Subcutaneous adipose tissue (tissue), 4 donors: ENCODE results near the gene JUNB. TPM values are rescaled to one million over a fixed set of nuclear protein-coding genes. Genes with fewer than 3 reads are reported as not detected.

ENCODE experiments used
- total RNA-seq, 4 donors: library from RNA; depleted of rRNA; stranded (reverse); fragments of >200 nt; gene quantifications; one replicate each; pipeline ENCODE4 v1.1.0, GENCODE V29; 2016
- TF ChIP-seq, protein P1 (sequence below): fragments of 450-650 bp; IDR thresholded peaks from one replicate; pipeline ENCODE4 v1.5.1; 2016; ENCODE audit warnings: low read depth, mild to moderate bottlenecking, control low read depth, antibody characterized with exemption, moderate library complexity

The JUNB gene
- total RNA-seq, 4 donors from 2014 or later, result 77.6 to 304 (median 155) TPM

DNA sequence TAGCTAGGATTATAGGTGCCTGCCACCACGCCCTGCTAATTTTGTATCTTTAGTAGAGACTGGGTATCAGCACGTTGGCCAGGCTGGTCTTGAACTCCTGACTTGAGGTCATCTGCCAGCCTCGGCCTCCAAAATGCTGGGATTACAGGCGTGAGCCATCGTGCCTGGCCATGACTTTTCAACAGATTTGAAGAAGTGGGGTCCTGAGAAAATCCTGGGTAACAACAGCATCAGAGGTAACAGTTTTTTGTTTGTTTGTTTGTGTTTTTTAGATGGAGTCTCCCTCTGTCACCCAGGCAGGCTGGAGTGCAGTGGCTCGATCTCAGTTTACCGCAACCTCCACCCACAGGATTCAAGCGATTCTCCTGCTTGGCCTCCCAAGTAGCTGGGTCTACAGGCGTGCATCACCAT, 3.7 kb downstream of the JUNB start:
- TF ChIP-seq, protein P1, sequence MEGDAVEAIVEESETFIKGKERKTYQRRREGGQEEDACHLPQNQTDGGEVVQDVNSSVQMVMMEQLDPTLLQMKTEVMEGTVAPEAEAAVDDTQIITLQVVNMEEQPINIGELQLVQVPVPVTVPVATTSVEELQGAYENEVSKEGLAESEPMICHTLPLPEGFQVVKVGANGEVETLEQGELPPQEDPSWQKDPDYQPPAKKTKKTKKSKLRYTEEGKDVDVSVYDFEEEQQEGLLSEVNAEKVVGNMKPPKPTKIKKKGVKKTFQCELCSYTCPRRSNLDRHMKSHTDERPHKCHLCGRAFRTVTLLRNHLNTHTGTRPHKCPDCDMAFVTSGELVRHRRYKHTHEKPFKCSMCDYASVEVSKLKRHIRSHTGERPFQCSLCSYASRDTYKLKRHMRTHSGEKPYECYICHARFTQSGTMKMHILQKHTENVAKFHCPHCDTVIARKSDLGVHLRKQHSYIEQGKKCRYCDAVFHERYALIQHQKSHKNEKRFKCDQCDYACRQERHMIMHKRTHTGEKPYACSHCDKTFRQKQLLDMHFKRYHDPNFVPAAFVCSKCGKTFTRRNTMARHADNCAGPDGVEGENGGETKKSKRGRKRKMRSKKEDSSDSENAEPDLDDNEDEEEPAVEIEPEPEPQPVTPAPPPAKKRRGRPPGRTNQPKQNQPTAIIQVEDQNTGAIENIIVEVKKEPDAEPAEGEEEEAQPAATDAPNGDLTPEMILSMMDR, result no peak

DNA sequence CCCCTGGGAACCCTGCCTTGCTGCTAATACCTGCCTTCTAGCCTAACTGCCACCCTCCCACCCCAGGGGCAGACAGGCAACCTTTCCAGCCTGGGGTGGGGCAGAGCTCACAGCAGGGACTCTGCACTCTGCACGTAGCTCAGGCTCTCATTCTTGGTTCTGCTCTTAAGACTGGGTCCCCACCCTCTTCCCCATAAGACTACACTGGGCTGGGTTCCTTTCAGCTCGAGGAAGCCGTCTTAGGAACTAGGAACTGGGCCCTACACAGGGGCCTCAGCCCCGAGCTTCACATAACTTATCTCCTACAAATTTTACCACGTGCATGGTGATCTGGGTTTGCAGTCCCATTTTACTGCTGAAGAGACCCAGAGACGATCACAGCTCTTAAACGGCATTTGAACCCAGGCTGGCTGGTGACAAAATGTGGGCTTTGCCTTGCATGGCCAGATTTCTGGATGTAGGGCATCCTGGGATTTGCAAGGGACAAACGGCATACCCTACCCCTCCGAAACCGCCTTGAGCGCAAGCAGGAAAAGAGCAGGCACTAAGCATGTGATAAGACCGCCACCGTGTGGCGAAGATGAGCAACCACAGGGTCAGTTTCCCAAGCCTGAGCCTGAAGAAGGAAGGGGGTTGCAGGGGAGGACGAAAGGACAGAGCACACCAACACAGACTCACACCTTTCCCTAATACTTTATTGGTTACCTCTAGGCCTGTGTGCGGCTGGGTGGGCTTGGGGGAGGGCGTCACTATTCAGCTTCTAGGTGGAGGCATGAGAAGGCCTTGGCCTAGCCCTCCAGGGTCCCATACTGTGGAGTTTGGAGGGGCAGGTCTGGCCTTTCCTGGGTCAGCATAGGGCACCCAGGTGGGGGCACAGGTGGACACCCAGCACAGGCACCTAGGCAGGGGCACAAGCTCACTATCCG, 5.1 kb downstream of the JUNB start:
- TF ChIP-seq, protein P1, result peak; percentile 36

DNA sequence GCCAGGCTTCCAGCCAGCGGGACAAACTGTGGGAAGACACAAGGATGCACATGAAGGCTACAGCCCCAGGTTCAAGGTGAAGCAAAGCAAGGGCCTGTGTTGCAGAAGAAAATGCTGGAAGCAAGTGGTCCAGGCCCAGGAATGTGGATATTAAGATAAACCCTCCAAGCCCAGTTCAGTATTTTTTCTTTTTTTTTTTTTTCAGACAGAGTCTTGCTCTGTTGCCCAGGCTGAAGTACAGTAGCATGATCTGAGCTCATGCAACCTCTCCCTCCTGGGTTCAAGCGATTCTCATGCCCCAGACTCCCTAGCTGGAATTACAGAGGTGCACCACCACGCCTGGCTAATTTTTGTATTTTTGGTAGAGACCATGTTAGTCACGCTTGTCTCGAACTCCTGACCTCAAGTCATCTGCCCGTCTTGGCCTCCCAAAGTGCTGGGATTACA, 5.9 kb downstream of the JUNB start:
- TF ChIP-seq, protein P1, result no peak

DNA sequence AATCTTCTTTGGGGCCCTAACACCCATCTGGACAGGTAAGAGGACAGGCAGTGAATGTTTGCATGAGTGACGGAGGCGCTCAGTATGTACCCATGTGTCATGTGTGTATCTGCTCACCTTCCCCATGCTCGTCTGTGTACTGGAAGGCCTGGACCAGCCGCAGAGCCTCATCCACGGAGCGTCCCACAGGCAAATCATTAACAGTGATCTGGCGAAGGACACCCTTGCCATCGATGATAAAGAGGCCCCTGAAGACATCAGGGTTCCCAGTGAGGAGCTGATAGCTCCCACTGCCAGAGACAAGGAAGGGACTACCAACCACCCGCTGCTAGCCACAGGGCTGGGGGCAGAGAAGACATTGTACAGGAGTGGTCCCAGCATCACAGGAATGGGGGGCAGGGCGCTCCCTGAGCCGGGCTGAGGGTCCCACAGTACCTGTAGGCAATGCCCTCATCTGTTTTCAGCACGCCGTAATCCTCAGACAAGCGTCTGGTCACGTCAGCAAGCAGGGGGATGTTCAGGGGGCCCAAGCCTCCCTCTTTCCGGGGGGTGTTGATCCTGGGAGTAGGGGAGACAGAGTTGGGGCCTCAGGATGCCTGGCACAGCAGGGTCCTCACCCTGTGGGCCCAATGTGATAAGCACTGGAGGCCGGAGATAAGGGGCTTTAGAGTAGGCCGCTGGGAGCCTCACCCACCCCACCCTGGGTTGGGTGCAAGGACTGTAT, 8.6 kb downstream of the JUNB start:
- TF ChIP-seq, protein P1, result no peak

DNA sequence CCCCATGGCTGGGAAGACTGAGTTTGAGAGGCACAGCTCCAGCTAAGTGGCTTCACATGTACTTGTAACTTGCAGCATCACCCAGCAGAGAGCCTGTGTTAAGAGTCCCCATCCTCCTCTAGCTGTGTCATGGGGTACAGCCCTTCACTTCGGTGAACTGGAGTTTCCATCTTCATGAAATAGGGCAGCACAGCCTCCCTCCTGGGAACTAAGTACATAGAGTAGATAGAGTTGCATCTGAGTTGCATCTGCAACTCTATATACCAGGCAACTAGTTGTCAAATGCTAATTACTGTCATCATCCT, 9.1 kb downstream of the JUNB start:
- TF ChIP-seq, protein P1, result no peak

DNA sequence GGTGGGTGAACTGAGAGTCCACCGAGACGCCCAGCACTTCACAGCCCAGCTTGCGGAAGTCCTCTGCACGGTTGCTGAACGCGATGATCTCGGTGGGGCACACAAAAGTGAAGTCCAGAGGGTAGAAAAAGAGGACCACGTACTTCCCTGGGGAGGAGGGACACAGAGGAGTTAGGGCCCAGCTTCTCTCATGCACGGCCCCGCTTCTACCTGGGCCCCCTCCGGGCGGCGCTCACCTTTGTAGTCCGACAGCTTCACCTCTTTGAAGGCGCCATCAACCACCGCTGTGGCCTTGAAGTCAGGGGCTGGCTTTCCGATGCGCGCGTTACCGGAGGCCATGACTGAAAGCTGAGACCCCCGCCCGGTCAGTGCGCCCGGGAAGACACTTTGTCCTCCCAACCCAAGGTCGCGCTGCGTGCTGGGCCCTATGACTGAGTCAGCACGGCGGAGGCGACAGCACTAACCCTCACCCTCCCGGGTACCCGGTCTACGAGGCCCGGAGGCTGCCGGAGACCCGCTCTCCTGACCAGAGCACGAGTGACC, 9.7 kb downstream of the JUNB start:
- TF ChIP-seq, protein P1, result no peak
